ENCODE data around the gene DPYSL5. TPM values are rescaled to one million over a fixed set of nuclear protein-coding genes. Genes with fewer than 3 reads are reported as not detected.

Gene DPYSL5
- total and polyA plus RNA-seq, 2 donors (not counting 1 experiment from before 2014, with no cell fraction given), result not detected

DNA sequence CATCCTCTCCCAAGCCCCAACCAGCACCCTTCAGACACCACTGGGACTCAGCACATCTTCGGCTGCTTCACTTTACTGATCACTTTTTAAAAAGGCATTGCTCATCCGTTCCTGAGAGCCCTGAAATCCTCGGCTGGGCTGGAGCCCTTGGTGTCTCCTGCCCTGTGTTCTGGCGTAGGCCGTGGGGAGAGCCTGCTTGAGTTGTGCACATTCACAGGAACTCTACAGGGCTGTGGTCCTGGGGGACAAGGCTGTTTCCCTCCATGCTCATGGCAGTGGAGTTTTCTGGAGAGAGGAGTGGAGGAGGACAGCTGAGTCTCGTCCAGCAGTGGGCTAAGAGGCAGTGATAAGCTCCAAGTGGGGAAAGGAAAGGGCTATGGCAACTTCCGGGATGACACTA, 46.1 kb upstream of the DPYSL5 start:
- H3K4me2 ChIP-seq (replicated peaks; ENCODE audit: low read depth, low read length, poor library complexity, severe bottlenecking), result no peak overlapping the region
- Mint-ChIP-seq H3K4me3 (no peak overlapping the region), H3K27me3 (peaks cover 3% of the 10 kb centered on the region), H3K4me1 (no peaks in the 10 kb centered on the region), H3K27ac (no peak overlapping the region), H3K9me3 (ENCODE audit: insufficient read depth) (no peaks in the 10 kb centered on the region)
- POLR2A ChIA-PET, result no interaction called here
- no peaks in the 10 kb centered on the region for H3K36me3 ChIP-seq (replicated peaks in 1 of 2; ENCODE audit: control extremely low read depth in 1 of 2, control insufficient read depth in 1 of 2, extremely low read depth in 1 of 2, insufficient read depth in 2 of 2, low read length in 1 of 2)
- no peak overlapping the region for H3K9ac ChIP-seq (ENCODE audit: low read length)
- no peaks in the 10 kb centered on the region for H4K20me1 ChIP-seq (ENCODE audit: control insufficient read depth, insufficient read depth, low read length, poor library complexity, severe bottlenecking)
- no peaks in the 10 kb centered on the region for H3K9me3 ChIP-seq (ENCODE audit: control extremely low read depth in 1 of 3, control insufficient read depth in 2 of 3, insufficient read depth in 1 of 3, low read length in 2 of 3)
- no peak overlapping the region for H2AFZ ChIP-seq (ENCODE audit: insufficient read depth, low read depth, low read length, poor library complexity, severe bottlenecking)
- no peaks in the 10 kb centered on the region for H3K4me1 ChIP-seq (ENCODE audit: control insufficient read depth in 2 of 2, insufficient read depth in 2 of 2, low read length in 2 of 2)
- WGBS (ENCODE audit: insufficient coverage), result 98% methylated on average over 6 of the region's 7 CpGs
- no peaks in the 10 kb centered on the region for H3K27me3 ChIP-seq (replicated peaks in 1 of 4; ENCODE audit: control extremely low read depth in 1 of 4, control insufficient read depth in 3 of 4, insufficient read depth in 4 of 4, low read length in 3 of 4)
- no peaks in the 10 kb centered on the region for H3K79me2 ChIP-seq (ENCODE audit: control insufficient read depth, insufficient read depth, low read length)
- no peak for DNase-seq
- H3K27ac ChIP-seq (ENCODE audit: low read length in 2 of 2), result no peak overlapping the region
- ATAC-seq (ENCODE audit: low read depth), result no peak
- no peak overlapping the region for H3K4me3 ChIP-seq (ENCODE audit: control extremely low read depth in 1 of 5, extremely low read depth in 1 of 5, insufficient read depth in 1 of 5, low read depth in 2 of 5, low read length in 4 of 5)
- CTCF ChIA-PET, result no interaction called here
- intact Hi-C loops (cut with micrococcal nuclease), result no loop called here
- TF ChIP-seq, protein P1, sequence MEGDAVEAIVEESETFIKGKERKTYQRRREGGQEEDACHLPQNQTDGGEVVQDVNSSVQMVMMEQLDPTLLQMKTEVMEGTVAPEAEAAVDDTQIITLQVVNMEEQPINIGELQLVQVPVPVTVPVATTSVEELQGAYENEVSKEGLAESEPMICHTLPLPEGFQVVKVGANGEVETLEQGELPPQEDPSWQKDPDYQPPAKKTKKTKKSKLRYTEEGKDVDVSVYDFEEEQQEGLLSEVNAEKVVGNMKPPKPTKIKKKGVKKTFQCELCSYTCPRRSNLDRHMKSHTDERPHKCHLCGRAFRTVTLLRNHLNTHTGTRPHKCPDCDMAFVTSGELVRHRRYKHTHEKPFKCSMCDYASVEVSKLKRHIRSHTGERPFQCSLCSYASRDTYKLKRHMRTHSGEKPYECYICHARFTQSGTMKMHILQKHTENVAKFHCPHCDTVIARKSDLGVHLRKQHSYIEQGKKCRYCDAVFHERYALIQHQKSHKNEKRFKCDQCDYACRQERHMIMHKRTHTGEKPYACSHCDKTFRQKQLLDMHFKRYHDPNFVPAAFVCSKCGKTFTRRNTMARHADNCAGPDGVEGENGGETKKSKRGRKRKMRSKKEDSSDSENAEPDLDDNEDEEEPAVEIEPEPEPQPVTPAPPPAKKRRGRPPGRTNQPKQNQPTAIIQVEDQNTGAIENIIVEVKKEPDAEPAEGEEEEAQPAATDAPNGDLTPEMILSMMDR (IDR thresholded peaks at IDR 0.05), result no peak
- TF ChIP-seq EZH2 (IDR thresholded peaks at IDR 0.05; ENCODE audit: borderline replicate concordance, insufficient read depth, low read depth, low read length, poor library complexity, severe bottlenecking), result no peak

DNA sequence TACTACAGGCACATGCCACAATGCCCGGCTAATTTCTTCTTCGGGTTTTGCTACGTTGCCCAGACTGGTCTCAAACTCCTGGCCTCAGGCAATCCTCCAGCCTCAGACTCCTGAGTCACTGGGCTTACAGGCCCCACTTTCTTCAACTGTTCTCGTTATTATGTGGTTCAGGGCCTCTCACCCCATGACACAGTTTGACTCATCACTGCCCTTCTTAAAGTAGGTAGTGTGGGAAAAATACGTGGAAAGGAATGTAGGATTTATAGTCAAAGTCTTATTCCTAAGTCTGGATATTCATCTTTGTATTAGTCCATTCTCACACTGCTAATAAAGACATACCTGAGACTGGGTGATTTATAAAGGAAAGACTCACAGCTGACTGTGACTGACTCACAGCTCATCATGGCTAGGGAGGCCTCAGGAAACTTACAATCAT, 42.7 kb upstream of the DPYSL5 start:
- CTCF ChIA-PET, result no interaction called here

More for the DNA sequence above, 42.7 kb upstream of the DPYSL5 start:
- Histone ChIP-seq H3K4me3 (ENCODE audit: control extremely low read depth in 1 of 5, extremely low read depth in 1 of 5, insufficient read depth in 1 of 5, low read depth in 2 of 5, low read length in 4 of 5) (no peak overlapping the region), H3K79me2 (ENCODE audit: control insufficient read depth, insufficient read depth, low read length) (no peaks in the 10 kb centered on the region), H3K27me3 (replicated peaks in 1 of 4; ENCODE audit: control extremely low read depth in 1 of 4, control insufficient read depth in 3 of 4, insufficient read depth in 4 of 4, low read length in 3 of 4) (peaks cover 0 to 3% (median 0%) of the 10 kb centered on the region in 4 experiments), H3K36me3 (replicated peaks in 1 of 2; ENCODE audit: control extremely low read depth in 1 of 2, control insufficient read depth in 1 of 2, extremely low read depth in 1 of 2, insufficient read depth in 2 of 2, low read length in 1 of 2) (no peaks in the 10 kb centered on the region), H3K4me1 (ENCODE audit: control insufficient read depth in 2 of 2, insufficient read depth in 2 of 2, low read length in 2 of 2) (no peaks in the 10 kb centered on the region), H2AFZ (ENCODE audit: insufficient read depth, low read depth, low read length, poor library complexity, severe bottlenecking) (no peak overlapping the region), H3K9ac (ENCODE audit: low read length) (no peak overlapping the region), H3K27ac (ENCODE audit: low read length in 2 of 2) (no peak overlapping the region), H3K9me3 (ENCODE audit: control extremely low read depth in 1 of 3, control insufficient read depth in 2 of 3, insufficient read depth in 1 of 3, low read length in 2 of 3) (no peaks in the 10 kb centered on the region), H4K20me1 (ENCODE audit: control insufficient read depth, insufficient read depth, low read length, poor library complexity, severe bottlenecking) (no peaks in the 10 kb centered on the region), H3K4me2 (replicated peaks; ENCODE audit: low read depth, low read length, poor library complexity, severe bottlenecking) (no peak overlapping the region)
- Mint-ChIP-seq H3K9me3 (ENCODE audit: insufficient read depth) (no peaks in the 10 kb centered on the region), H3K27me3 (peaks cover 3% of the 10 kb centered on the region), H3K4me3 (no peak overlapping the region), H3K27ac (no peak overlapping the region), H3K4me1 (peaks cover 2% of the 10 kb centered on the region)
- ATAC-seq (ENCODE audit: low read depth), result no peak
- intact Hi-C loops (cut with micrococcal nuclease), result no loop called here
- TF ChIP-seq, protein P1 (IDR thresholded peaks at IDR 0.05), result no peak
- no peak for TF ChIP-seq EZH2 (IDR thresholded peaks at IDR 0.05; ENCODE audit: borderline replicate concordance, insufficient read depth, low read depth, low read length, poor library complexity, severe bottlenecking)
- 100% methylated on average over 2 of the region's 5 CpGs for WGBS (ENCODE audit: insufficient coverage)
- DNase-seq, result no peak
- POLR2A ChIA-PET, result no interaction called here

Data from B cell (primary cell).